COR-L47 (cell line): ENCODE results near the gene CAB39.
"Not testable (repeated sequence)": the region's sequence is repeated elsewhere in the genome, so short reads cannot be mapped to it uniquely, and the experiment has no call there.

Source experiments
- DNase-seq: peaks from one replicate; lab custom pipeline; 2025; lab: John Stamatoyannopoulos, UW

Gene CAB39

DNA sequence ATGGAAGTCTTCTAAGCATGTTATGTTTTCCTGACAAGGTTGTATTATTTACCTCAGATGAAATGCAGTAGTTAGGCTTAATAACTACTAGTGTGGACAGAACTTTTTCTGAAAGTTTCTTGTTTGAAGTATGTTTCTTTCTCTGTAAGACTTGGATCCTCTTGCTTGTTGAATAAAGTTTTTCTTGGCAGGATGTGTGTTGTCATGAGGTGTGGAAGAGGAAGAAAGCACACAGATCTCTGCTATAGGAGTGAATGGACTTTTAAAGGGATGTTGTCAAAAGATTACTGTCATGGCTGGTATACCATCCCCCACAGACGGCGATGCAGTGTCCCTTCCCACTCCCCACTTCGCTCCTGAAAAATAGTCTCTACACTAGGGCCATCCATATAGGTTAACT is 2.6 kb downstream of the CAB39 start:
- no peak for DNase-seq

DNA sequence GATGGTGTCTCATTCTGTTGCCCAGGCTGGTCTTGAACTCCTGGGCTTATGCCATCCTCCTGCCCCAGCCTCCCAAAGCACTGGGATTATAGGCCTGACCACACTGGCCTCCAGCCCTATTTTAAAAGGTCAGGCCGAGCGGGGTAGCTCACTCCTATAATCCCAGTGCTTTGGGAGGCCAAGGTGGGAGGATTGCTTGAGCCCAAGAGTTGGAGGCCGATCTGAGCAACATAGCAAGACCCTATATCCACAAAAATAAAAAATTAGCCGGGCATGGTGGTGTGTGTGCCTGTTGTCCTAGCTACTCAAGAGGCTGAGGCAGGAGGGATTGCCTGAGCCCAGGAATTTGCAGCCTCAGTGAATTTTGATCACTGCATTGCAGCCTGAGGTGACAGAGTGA is 3.9 kb downstream of the CAB39 start:
- no peak for DNase-seq

DNA sequence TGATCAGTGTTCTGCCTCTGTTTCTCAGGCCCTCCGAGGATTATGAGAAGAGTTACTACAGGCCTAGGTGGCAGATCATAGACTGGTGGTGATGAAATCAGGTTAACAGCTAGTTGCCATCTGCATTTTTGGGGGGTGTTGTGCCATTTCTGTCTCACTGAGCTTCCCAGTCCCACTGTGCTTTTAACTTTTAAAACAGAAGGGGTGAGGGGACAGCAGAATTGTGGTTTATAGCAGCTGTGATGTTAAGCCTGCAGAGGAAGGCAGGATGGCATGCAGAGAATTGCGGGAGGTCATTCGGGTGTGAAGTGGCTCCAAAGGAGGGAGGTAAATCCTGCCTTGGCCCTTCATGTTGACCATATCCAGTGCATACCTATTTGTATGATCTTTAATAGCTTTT is 5.0 kb downstream of the CAB39 start:
- no peak for DNase-seq

DNA sequence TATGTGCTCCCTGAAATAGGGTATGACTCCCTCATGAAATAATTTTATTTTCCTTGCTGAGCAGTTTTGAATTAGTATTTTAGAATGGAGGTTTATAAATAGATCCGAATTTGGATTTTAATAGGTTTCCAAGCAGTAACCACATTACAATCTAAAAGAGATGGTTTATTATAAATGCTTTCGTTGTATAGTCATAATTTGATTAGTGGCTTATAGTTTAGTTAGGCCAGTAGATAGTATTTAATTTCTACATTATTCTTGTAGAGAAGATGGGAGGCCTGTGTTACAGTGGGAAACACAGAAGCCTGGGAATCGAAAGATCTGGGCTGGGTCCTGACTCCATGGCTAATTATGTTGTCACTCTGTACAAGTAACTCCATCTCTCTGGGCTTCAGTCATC is 6.7 kb downstream of the CAB39 start:
- DNase-seq: no peak

DNA sequence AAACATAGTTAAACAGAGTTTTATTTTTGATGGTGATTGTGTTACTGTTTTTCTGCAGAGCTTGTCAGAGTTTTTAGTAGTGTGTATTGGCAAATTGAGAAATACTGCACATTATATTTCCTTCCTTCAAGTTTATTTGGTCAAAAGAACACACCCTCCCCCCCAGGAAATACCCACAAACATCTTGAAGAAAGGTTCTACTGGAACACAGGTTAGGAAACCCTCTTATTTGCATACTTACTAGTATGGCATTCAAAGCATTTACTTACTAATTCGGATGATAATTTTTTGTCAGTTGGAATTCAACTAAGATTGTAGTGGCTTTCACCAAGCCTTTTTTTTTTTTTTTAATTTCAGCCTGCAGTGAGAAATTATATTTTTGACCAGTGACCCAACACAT is 9.1 kb downstream of the CAB39 start:
- DNase-seq: no peak

DNA sequence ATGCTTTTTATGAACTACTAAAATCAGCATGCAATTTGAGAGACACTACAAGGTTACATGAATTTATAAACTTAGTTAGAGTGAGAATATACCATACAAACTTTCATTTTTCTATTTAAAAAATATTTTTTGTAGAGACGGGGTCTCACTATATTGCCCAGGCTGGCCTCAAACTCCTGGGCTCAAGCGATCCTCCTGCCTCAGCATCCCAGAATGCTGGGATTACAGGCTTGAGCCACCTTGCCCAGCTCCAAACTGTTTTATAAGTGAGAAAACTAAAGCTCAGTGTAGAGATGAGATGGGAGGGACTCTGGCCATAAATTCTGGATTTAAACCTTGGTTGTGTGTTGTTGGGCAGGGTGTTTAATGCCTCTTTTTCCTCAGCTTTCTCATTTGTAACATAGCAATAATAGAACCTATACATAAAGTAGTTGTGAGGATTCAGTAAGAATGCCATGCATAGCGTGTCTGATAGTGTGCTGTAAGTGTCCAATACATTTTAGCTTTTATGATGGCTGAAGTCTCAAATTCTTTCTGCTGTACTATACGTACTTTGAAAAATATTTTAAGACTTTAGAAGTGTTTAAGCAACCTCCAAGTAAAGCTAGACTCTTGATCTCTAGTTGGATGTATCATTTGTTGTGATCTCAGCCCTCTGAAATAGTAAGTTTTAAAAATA is 9.7 kb downstream of the CAB39 start:
- DNase-seq: no peak

DNA sequence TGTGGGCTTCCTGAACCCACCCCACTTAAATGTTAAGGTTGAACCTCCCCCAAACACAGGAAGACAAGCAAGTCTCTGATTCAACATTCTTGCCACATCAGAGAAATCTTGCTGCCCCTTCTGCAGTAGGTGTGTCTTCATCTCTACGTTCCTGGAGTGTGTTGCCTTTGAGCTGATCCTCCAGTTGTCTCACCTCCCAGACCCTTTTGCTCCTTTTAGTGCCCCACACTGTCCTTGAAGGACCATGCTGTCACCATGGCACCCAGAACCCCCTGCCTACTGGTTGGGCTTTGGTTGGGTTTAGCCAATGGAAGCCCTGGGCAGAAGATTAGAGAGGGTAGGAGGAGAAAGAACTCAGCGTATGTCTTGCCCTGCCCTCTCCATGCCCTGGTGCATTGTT is 10.7 kb downstream of the CAB39 start:
- DNase-seq: no peak

DNA sequence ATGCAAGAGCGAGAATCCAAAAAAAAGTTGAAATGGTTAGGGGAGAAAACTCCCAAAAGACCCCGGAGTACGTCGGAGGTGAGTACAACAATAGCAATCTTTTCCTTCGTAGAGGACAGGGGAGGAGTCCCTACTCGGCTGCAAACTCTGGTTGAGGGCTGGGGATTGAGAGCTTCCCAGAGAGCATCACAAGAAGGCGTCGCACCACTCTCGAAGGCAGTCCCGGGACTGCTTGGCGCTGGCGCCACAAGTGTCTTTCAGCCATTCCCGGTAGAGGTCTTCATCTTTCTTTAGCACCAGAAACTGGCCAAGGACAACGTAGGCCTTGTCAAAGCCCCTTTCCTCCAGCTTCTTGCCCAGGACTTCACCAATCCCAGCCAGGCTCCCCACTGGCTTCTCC is 12.3 kb downstream of the CAB39 start:
- not testable (repeated sequence) for DNase-seq

DNA sequence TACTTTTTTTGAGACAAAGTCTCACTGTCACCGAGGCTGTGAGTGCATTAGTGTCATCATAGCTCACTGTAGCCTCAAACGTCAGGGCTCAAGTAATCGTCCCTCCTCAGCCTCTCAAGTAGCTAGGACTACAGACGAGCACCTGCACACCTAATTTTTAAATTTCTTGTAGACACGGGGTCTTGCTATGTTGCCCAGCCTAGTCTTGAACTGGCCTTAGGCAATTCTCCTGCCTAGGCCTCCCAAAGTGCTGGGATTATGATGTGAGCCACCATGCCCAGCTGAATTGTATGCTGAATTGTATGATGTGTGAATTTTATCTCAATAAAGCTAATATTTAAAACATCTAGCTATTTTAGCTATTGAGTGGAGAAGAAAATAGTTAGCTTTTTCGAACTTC is 18.9 kb downstream of the CAB39 start:
- DNase-seq: no peak

DNA sequence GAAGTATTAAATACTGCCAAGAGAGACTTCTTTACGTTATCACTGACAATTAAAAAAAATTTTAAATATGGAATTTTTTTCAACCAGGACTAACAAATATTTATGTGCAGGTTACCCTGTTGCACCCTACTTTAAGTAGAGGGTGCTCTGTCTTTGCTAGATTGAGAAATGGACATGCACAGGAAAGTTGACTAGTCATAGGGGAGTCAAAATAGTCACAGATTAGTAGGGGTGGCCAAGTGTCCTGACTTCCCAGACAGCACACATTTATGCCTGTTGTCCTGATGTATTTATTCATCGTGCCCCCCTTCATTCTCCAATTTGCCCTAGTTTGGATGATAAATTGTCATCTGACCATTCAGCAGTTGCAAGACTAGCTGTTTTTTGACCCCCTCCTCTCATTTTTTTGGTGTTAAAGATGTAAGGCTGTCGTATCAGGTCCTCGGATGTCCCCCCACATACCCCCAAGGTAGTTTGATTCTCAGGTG is 20.3 kb downstream of the CAB39 start:
- no peak for DNase-seq

DNA sequence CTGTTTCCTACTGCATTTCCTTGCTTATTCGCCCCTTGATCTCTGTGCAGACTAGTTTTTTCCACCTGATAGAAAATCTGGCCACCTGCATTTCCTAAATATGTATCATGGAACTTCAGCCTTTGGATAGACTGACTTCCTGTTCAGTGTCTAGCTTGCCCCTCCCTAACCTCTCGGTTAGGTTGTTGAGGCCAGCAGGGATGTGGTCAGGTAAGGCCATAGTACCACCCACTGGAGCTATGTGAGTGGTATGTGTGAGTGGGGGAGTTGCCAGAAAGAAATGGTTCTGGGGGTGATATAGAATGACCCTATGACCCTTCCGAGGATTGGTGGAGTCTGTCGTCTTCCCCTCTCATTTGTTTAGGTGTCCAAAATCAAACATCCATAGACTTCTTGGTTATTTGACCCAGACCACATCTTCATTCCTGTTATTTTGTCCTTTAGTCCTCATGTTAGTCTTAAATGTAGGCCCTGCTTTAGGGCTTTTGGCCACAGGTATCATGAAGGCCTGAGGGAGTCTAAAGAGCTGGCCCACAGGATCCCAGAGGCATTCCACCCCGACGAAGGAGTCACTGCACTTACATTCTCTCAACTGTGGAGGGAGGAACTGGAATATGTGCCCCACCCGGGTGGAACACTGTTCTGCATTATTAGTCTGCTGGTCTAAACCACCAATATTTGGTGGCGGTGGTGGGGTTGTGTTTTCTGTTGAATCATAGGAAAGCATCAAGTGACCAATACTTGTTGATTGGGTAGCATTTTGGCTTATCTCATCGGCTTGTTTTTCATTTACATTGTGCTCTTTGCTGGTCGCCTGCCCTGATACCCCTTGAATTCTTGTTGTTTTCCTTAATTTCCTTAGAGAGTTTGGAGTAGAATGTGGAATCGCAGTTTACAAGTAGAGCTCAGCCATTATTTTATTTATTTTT is 21.9 kb downstream of the CAB39 start:
- no peak for DNase-seq

DNA sequence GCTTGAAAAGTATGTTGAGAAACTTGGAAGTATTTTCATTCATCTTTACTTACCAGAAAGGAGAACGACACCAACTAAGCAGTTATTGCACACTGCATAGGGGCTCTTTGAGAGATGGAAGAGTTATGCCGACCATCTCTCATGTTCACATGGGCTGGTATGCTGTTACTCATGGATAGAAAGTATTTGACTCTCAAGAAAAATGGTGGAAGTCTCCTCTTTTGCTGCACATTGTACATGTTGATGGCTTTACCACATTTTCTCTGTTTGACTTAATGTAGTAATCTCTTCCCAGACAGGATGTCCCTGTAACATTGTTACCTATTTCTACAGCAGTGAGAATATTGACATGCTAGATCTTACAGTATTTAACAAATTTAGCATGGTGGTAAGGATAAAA is 23.2 kb downstream of the CAB39 start:
- DNase-seq: no peak

DNA sequence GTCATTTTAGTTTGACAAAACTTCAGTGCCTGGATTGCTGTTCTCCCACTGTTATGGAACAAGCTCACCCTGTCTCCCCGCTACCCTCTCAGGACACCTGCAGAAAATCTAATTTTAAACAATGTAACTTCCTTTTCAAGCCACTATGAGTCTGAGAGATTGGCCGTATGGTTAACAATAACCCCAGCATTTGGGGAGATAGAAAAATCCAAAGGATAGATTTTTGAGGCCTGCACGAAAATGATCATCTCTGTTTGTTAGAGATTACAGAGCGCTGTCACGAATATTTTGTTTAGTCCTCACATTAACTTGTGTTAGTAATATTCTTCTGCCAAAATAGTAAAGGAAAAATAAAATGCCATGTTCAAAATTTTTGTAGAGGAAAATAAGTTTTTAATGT is 24.7 kb downstream of the CAB39 start:
- DNase-seq: no peak

DNA sequence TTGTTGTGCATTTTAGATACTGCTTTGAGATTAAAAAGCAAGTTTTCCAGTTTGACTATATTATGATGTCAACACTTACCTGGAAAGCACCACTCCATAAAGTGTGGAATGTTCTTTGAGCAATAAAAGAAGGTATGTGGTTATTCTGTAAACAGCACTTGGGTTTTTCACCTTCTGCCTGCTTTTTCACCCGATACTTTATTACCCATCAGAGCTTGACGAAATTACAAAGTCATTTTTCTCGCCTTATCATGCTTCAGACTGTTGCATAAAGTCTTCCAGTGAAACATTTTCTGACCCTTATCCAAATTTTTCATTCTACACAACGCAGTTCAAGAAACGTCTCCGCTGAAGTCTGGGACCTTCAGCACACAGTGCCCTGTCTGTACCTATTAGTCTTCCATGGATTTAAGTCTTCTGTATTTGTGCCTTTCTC is 25.2 kb downstream of the CAB39 start:
- no peak for DNase-seq

DNA sequence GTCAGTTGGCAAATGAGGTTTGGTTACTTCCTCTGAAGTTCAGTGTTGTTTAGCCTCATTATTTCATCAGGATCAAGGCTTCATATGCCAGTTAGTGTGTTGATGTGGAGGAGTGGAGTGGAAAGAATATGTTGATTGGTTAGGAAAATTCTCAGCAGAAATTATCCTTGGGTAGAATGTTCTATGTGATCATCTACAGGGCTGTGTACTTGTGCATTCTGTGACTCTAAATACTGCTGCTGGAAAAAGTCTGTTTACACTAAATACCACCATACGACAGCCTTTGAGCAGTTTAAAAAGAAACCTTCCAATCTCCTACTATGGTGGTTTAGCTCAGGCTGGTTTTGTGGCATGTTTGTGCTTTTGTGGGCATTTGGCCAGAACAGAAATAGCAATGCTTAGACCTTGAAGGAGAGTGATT is 25.8 kb downstream of the CAB39 start:
- DNase-seq: no peak

DNA sequence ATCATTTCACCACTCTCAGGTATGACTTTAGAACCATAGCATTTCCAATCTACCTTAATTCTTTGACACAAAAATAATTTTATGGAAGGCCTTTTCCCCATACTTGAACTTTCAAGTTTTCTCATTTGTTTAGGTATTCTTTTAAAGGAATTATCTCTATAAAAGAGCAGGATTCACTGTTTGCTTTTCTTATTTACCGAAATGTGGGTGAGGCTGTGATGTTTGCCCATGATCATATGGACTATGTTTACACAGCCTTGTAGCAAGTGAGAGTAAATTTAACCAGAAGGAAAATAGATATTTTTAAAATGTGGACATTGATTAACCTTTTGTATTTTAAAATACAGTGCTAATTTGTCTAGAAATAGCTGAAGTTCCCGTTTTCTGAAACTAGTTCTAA is 26.3 kb downstream of the CAB39 start:
- DNase-seq: no peak

DNA sequence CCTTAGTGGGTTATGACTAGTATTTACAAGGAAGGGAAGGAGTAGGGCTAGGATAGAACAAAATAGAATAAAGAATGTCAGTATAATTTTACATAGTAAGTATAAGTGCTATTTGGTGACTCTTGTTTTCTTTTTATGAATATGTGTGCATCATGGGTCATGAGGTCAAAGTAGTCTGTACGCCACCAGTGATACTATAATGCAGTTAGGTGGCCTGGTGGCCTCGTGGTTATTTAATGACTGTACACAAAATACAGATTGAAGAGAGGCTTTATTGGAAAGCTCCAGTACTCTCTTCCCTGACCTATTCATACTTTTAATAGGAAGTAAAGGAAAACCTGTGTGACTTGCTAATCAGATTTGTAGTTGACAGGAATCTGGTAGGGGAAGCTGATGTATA is 27.3 kb downstream of the CAB39 start:
- no peak for DNase-seq

DNA sequence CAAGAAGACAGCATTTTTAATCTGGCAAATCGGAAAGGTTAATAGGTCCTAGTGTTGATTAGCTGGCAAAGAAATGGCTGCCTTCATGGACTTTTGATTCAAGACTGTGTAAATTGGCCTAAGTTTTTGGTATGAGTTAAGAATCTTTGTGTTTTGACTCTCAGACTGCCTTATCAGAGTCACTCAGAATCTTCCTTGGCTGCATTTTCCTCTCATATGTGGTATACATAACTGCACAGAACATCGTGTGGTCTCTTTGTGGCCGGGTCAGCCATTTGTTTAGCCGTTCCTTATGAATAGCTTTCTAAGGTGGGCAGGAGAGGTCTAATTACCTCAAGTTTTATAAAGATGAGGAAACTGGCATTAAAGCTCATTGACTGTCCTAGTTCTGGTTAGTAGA is 30.1 kb downstream of the CAB39 start:
- no peak for DNase-seq

DNA sequence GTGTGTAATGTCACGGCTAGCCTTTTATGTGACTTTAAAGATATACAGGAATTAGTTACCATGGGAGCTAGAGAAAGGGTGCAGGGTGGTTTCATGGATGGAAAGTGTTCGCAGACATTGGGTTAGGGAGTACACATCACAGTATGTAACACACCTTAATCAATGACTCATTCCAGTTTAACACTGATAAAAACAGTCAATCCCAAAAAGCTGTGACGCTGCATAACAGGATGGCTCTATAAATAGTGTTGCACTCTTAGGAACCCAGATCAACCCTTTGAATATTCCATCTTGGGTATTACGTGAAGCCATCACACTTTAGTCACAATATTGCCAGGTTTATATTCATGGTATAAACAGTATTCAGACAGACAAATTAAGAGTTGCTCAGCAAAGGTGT is 33.6 kb downstream of the CAB39 start:
- no peak for DNase-seq

DNA sequence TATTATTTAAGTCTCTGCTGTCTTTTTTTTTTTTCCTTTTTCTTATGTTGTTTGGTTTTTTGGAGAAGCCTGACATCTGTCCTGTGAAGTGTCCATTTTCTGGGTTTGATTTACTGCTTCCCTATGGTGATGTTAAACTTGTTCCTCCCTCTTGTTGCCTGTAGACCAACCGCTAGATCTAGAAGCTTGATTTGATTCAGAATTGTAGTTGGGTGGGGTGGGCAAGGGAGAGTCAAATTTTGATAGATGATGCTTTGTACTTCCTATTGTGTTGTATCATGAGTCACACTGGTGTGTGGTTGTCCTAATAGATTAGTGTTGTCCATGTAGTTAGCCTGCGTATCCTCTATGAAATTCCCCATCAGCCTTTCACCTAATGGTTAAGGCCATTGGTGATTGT is 35.4 kb downstream of the CAB39 start:
- DNase-seq: no peak

DNA sequence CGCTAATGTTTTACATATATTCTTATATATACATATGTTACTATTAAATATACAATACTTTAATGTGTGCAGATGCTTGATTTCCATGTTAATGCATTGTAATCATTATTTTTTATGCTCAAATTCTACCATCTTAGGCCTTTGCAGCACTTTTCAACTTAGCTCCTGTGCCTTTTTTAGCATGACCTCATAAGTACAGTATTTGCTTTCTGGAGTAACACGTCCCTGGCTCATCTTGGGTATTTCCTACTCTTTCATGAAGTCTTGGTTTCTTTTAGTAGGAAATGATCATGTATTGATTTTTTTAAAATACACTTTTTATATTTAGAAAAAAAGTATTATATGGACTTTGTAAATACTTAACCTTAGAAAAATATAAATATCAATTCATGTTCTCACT is 36.5 kb downstream of the CAB39 start:
- DNase-seq: no peak

DNA sequence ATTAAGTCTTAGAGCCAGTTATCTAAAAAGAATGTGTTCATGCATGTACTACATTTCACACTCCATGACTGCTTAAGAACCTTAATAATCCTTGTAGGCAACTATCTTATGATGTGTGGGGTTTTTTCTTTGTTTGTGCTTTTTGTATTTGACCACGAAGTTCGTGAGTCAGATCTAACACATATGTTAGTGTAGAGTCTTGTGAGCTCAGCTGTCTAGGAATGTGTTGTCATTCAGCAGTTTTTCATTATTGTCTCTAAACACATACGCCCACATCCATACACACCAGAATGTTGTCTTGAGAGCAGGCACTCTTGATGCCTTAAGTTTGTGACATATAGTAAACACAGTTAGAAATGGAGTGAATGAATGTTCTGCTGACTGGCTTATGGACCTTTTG is 38.4 kb downstream of the CAB39 start:
- DNase-seq: no peak

DNA sequence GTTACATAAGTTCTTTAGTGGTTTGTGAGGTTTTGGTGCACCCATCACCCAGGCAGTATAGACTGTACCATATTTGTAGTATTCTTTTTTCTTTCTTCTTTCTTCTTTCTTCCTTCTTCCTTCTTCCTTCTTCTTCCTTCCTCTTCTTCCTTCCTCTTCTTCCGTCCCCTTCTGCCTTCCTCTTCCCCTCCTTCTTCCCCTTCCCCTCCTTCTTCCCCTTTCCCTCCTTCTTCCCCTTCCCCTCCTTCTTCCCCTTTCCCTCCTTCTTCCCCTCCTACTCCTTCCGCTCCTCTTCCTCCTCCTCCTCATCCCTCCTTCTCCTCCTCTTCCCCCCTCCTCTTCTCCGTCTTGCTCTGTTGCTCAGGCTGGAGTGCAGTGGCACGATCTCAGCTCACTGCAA is 41.6 kb downstream of the CAB39 start:
- no peak for DNase-seq
